GM18951 (cell line): ENCODE data around the gene CBX4.
A peak's percentile ranks its signal among the peaks of the same experiment; 100 is the strongest.

ENCODE experiments used
- POLR2A ChIP-seq: IDR thresholded peaks from 4 replicates; pipeline ENCODE4 v1.6.1; 2011; ENCODE audit warnings: mild to moderate bottlenecking; ENCODE audit not compliant: insufficient read length, insufficient read depth; ENCODE audit errors: extremely low read depth
- in situ Hi-C: fragments of 300-500 bp; cut with MboI; formaldehyde crosslinking; loops from one replicate; pipeline ENCODE4 v1.12.0; 2022; ENCODE audit warnings: low sequenced_read_pairs, mixed read lengths, inconsistent platforms; ENCODE audit not compliant: unreplicated experiment

Gene CBX4

DNA sequence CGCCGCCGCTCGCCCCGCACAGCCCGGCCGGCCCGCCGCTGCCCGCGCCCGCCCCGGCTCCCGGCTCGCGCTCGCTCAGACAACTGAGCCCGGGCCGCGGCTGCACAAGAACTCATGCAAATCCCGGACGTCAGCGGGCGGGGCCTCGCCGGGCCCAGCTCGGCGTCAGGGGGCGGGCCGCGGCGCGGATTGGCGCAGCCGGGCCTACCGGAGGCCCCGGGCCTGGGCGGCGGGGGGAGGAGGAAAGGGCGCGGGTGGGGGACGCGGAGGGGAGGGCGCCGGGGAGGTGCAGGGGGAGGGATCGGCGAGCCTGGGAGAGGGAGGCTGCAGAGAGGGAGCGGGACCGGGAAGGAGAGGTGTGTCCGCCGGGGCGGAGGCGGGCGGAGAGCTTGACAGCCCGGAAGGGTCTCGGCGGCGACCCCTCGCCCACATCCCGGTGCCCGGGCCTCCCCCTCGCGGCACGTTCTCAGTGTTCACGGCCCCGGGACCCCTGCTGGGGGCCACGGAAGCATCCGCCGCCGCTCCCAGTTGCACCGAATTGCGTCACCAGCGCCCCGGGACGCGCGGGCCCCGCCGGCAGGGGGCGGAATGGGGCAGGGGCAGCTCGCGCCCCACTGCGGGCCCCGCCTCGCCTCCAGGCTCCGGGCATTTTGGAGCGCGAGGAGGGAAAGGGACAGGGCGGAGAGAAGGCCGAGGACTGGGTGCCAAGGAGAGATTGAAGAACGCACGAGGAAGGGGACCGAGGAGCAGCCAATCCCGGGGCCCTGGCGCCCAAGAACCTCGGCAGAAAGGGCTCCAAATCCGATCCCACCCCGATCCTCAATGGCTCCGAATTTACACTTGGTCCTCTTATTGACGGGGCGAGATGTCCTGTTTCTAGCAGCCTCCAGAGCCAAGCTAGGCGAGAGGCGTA is at the start of gene CBX4:
Gene CBX4 (minus strand): TSS at position 85 of the 913 bp plus-strand sequence. CDS start 189 bp downstream, outside the sequence.
- peak; percentile 96 for TF ChIP-seq POLR2A
- in situ Hi-C loops, result no loop called here

DNA sequence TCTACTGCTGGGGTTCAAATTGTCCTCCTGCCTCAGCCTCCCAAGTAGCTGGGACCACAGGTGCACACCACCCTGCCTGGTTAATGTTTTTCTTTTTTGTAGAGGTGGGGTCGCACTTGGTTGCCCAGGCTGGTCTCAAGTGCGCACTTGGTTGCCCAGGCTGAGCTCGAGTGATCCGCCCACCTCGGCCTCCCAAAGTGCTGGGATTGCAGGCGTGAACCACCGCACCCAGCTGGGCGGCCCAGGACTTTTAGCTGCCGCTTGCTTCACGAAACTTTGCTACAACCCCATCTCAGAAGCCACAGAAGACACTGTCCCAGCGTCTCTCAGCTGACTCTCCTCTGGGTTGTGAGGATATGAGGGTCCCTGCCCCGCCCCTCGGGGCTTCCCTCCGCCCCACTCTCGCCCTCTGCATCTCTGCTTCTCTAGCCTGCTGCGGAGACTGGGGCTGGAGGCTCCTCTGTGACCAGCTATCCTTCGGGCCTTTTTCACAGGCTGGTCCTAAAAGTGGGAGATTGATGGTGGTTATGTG is 48.8 kb upstream of the CBX4 start:
- in situ Hi-C loops, result no loop called here
- no peak for TF ChIP-seq POLR2A

DNA sequence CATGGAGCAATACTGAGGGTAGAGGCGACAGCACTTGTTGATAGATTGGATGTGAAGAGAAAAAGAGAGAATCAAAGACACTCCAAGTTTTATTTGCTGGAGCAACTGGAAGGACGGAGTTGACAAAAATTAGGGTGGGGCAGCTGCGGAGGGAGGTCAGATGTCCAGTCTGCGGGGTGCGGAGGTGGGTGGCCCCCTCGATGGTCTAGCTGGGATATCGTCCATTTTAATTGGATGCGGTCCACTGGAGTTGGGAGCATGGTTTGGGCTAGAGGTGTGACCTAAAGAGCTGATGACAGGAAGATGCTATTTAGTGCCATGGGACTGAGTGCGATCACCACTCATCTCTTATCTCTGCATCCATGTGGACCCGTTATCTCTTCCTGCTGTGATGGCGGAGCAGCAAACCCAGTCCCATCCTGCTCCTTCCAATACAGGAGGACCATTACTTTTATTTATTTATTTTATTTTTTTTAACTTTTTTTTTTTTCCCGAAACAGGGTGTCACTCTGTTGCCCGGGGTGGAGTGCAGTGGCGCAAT is 48.3 kb upstream of the CBX4 start:
- in situ Hi-C loops, result no loop called here

DNA sequence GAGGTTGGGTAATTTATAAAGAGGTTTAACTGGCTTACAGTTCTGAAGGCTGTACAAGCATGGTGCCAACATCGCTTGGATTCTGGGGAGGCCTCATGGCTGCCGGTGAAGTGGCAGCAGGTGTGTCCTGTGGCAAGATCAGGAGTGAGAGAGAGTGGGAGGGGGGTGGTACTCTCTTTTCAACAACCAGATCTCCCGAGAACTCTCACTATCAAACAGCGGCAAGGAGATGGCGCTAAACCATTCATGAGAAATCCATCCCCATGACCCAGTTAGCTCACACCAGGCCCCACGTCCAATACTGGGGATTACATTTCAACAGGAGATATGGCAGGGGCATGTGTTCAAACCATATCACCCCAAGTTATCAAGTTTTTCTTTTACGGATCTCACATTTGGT is 44.0 kb upstream of the CBX4 start:
- in situ Hi-C loops, result no loop called here
- TF ChIP-seq POLR2A, result no peak

More for the DNA sequence above, 48.3 kb upstream of the CBX4 start:
- TF ChIP-seq POLR2A, result no peak

DNA sequence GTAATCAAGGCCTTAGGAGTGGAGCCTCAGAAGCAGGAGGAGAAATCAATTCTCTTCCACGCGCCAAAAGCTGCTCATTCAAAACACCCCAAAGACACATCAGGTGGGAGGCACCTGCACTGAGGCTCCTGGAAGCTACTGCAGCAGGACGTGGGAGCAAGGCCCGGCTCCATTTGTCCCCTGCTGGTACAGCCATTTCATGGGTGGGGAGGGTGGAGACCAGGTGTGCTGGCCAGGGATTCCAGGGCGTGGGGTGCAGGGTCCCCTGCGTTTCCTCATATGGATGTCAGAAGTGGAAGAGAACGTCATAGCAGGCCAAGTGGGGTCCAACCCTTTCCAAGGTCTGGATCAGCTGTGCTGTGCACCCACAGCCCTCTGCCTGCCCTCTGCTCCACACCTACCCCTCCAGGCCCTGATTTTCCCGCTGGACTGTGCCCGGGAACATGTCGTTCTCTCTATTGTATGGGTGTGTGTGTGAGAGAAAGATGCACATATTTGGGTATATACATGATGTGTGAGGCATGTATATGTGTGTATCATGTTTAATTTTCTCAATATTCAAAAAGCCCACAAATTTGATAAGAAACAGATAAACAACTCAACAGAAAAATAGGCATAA is 39.2 kb upstream of the CBX4 start:
- in situ Hi-C loops, result no loop called here
- TF ChIP-seq POLR2A, result no peak

DNA sequence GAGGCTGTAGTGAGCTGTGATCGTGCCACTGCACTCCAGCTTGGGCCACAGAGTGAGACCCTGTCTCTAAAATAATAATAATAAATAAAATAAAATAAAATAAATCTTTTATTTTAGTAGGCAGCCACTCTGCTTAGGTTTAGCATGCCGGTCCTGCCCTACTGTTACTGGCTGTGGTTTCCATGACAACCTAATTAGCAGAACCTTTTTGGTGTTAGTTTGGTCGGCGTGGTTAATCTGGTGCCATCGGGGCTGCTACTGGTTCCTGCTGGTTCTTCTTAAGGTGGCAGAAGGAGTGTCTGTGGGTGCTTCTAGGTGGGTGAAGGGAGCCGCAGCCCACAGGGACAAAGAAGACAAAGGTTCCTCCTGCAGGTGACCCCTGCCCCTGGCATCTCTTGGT is 37.8 kb upstream of the CBX4 start:
- in situ Hi-C loops, result no loop called here
- no peak for TF ChIP-seq POLR2A

DNA sequence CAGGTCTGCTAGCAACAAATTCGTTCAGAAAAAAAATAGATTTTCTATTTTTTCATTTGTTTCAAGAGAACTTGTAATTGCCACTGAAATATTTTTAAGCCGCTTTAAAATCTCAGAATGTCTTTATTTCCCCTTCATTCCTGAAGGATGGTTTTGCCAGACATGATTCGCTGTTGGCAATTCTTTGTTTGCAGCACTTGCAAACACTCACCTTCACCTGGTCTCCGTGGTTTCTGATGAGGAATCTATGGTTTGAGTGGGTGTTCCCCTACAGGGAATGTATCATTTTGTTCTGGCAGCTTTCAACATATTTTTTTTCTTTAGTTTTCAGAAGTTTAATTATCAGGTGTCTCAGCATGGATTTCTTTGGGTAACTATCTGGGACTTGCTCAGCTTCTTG is 36.3 kb upstream of the CBX4 start:
- no peak for TF ChIP-seq POLR2A

DNA sequence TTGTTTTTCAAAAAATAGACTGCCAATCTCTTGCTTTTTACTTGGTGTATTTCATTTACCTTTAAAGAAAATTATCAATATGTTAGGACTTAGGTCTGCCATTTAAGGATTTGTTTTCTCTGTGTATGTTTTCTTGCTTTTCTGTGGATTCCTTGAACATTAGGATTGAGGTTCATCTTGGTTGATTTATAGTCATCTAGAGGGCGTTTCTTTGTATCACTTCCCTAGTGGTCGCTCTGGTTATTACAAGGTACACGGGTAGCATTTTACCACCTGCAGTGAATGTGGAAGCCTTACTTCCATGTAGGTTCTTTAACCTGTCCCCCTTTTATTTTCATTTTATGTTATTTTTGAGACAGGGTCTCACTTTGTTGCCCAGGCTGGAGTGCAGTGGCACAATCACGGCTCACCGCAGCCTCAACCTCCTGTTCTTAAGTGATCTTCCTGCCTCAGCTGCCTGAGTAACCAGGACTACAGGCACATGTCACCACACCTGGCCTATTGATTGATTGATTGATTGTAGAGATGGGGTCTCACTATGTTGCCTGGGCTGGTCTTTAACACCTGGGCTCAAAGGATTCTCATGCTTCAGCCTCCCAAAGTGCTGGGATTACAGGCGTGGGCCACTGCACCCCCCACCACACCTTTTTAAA is 35.2 kb upstream of the CBX4 start:
- in situ Hi-C loops, result no loop called here
- TF ChIP-seq POLR2A, result no peak

More for the DNA sequence above, 36.3 kb upstream of the CBX4 start:
- in situ Hi-C loops, result no loop called here

DNA sequence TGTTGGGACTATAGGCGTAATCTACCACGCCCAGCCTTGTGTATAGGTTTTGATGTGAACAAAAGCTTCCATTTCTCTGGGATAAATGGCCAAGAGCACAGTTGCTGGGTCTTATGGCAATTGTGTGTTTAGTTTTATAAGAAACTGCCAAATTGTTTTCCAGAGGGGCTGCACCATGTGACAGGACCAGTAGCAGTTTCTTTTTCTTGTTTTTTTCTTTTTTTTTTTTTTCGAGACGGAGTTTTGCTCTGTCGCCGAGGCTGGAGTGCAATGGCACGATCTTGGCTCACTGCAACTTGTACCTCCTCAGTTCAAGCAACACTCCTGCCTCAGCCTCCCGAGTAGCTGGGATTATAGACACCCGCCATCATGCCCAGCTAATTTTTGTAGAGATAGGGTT is 34.3 kb upstream of the CBX4 start:
- in situ Hi-C loops, result no loop called here

DNA sequence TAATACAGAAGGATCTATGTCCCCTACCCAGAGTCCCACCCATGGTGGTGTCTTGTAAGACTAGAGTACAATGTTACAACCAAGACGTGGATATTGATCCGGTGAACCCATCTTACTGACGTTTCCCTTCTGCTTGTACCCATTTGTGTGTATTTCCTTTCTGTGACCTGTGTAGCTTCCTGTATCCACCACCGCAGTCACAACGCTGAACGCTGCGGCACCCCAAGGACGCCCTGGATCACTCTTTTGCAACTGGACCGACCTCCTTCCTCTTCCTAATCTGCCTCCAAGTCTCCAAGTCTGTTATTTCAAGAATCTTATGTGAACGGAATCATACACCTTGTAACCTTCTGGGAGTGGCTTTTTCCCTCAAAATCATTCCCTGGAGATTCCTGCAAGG is 33.5 kb upstream of the CBX4 start:
- in situ Hi-C loops, result no loop called here
- TF ChIP-seq POLR2A, result no peak

More for the DNA sequence above, 34.3 kb upstream of the CBX4 start:
- TF ChIP-seq POLR2A, result no peak

DNA sequence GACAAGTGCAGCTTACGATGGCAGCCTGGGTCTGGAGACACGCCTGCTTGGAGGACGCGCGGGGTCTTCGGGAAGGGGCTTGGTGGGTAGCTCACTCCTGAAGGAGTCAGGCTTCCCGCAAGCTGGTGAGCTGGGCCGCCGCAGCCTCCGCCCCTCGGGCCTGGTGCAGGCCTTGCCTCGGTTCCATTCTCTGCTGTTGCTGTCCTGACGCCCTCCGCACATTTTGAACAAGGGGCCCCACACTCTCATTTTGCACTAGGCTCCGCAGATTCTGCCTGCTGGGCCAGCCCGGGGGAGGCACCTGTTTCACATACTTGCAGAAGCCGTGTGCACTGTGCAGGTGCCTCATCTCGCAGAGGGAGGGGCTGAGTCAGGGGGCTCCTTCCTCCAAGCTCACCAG is 31.9 kb upstream of the CBX4 start:
- TF ChIP-seq POLR2A, result no peak
- in situ Hi-C loops, result no loop called here

DNA sequence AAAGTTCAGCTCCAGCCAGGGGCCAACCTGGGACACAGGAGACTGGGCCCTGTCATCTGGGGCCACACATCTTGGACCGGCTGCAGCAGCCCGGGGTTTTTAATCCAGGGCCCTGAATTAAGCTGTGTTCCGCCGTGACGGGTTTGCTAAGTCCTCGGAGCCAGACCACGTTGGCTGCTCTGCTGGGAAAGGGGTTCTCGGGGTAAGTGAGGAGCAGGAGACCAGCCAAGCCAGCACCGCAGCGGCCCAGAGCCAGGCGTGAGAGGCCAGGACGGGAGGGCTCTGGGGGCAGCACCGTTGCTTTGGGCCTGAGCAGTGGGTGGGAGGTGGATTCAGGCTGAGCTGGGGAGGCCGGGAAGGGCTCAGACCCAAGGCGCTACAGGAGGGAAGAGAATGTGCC is 31.3 kb upstream of the CBX4 start:
- in situ Hi-C loops, result no loop called here
- TF ChIP-seq POLR2A, result no peak

DNA sequence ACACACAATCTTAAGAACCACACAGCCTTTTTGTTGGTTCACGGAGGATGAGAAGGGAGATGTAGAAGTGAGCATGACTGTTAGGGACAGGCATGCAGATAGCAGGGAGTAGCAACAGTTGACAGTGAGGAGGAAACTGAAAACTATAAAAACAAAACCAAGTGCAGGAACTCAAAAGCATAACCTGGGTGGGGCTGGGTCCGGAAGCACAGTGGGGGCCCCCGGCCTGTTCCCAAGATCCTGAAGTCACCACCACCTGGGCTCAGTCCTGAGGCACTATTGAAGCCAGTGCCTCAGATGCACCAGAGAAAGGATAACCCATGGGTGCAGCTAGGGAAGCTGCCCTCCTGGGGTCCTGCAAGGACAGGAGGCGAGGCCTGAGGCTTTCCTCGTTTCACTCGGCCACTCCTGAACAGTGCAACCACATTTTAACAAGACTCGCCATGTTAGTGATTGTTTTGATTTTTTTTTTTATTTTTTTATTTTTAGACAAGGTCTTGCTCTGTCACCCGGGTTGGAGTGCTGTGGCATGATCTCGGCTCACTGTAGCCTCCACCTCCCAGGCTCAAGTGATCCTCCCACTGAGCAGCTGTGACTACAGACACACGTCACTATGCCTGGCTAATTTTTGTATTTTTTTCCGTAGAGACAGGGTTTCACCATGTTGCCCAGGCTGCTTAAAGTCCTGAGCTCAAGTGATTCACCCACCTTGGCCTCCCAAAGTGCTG is 27.7 kb upstream of the CBX4 start:
- in situ Hi-C loops, result no loop called here
- no peak for TF ChIP-seq POLR2A
